GM10847 (cell line): ENCODE results near the gene KNL1.

Source experiments
- POLR2A ChIP-seq: IDR thresholded peaks from 2 replicates; pipeline ENCODE4 v1.6.1; 2011; ENCODE audit not compliant: insufficient read length; ENCODE audit errors: extremely low read depth

Gene KNL1

GRCh38 chr15:40593588-40594428 is at the start of gene KNL1:
Gene KNL1 (plus strand): TSS chr15:40594249. CDS start chr15:40602932, 8,683 bp downstream.
- TF ChIP-seq POLR2A, result peak; percentile 40

DNA sequence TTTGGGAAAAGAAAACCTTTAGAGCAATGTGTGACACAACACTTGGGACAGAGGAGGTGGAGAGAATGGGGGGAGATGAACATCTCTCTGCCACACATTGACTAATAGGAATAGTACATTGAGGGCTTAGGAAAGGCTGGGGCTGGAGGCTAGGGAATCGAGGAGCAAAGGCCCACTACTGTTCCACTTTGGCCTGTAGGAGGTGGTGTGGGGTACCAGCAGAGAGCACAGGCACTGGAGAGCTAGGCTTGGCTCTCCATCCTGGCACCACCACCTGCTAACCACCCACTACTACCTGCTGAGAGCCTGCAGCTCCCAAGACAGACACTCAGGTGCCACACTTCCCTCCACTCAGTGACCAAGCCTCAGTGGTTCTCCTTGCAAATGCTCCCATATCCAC is 48.6 kb upstream of the KNL1 start:
- no peak for TF ChIP-seq POLR2A

DNA sequence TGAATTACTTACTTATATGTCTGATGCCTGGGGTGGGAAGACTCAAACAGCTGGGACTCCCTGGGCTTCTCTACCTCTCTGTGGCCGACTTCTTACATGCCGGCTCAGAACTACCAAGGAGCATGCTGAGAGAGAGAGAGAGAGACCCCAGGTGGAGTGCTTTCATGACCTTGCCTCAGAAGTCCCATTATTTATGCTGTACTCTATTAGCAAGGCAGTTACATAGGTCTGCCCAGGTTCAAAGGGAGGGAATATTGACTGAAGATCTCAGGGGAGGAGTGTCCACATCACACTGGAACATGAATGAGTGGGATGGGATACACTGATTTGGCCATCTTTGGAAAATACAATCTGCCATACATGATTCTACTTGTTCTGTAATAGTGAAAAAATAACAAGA is 45.4 kb upstream of the KNL1 start:
- no peak for TF ChIP-seq POLR2A

- no peak for TF ChIP-seq POLR2A
These were observed 44.2 kb upstream of the KNL1 start for GRCh38 chr15:40549894-40550293.

DNA sequence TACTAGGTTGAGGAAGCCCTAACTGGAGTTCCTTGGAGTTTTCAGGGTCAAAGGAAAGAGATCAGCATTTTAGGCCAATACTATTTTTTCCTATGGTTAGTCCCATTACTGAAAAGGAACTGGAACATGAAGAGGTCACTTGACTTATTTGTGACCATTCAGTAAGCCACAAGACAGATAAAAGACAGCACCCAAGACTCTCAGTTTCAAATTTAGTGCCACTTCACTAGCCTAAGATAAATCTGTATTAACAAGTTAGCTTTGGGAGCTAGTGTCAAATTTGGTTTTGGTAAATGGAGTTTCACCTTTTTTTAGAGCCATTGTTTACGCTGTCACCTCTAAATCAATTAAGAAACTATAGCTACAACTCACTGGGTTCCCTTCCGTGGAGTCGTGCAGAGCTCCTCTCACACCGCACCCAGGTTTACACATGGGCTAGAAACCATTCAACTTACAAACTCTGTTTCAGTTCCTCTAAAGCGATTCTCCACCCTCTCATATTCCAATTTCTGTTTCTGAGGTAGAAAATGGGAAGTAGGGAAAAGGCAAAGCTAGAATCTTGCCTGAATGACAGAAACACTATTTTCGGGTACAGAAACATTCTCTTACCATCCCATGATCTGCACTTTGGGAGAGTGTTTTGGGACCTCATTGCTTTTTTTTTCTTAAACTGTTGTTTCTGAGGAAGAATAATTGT is 43.6 kb upstream of the KNL1 start:
- no peak for TF ChIP-seq POLR2A

DNA sequence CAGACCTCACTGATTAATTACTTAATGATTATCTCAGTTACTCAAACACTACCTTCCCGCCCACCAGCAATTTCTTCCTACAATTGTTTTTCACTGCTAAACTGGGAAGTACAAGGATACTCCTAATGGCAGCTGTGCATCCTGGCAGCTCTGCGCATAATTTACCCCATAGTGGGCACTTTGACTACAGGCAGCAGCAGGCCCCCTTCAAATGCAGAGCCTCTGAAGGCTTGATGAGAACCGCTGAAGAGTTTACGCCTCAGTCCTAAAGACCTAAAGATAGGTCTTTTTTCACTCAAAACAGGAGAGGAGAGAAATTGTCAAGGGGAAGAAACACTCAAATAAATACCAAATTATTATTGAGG is 39.9 kb upstream of the KNL1 start:
- TF ChIP-seq POLR2A, result no peak

- no peak for TF ChIP-seq POLR2A
These were observed 38.2 kb upstream of the KNL1 start for GRCh38 chr15:40555876-40556275.

DNA sequence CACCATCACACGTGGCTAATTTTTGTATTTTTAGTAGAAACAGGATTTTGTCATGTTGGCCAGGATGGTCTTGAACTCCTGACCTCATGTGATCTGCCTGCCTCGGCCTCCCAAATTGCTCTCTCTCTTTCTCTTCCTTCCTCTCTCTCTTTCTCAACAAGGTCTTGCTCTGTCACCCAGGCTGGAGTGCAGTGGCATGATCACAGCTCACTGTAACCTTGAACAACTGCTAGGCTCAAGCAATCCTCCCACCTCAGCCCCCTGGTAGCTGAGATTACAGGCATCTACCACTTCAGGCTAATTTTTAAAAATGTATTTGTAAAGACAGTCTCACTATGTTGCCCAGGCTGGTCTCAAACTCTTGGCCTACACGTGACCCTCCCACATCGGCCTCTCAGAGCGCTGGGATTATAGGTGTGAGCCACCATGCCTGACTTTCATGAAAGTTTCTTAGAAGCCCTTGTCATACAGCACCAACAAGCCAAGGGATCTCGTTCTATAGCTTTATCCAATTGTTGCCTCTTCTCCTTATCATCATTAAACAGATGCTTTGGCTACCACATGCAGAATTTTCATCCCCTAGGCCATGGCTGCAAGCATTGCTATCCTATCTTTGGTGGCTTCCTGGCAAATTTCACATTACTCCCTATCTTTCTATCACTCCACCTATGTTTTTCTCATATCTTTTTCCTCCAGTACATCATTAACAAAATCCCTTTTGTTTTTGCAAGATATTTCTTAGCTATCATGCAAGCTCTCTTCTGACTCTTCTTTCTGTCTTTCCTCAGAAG is 34.9 kb upstream of the KNL1 start:
- TF ChIP-seq POLR2A, result no peak

DNA sequence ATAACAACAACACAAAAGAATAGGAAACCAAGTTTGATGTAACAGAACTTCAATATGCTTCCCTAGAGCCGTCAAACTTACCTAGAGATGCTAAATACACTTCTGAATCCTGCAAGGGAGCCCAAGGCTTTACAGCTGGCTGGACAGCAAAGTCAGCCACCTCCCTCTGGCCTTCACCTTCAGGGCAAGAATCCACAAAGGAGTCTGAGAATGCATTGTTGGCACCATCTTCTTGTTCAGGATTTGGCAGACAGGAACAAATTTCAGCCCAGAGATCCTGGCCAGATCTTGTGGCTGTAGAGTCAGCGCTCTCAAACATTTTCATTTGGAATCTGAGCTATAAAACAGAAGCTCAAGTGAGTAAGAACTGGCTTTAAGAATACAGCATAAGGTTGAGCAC is 31.4 kb upstream of the KNL1 start:
- TF ChIP-seq POLR2A, result no peak

DNA sequence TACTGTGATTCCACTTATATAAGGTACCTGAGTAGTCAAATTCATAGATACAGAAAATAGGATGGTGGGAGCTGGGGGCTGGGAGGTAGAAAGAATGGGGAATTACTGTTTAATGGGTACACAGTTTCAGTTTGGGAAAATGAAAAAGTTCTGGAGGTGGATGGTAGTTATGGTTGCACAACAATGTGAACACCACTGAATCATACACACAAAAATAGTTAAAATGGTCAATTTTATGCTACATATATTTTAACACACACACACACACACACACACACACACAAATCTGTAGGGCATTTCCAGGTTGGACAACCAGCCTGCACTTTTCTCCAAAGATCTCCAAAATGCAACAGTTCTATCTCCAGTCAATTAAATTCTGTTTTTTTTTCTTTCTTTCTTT is 30.6 kb upstream of the KNL1 start:
- no peak for TF ChIP-seq POLR2A

- TF ChIP-seq POLR2A, result peak; percentile 81
These were observed 29.3 kb upstream of the KNL1 start, which contains the start of gene CCDC32 for GRCh38 chr15:40564591-40565332. Gene CCDC32 (minus strand): TSS chr15:40565042. CDS start chr15:40563015, 2,027 bp downstream.

GRCh38 chr15:40565333-40566238 is 28.5 kb upstream of the KNL1 start:
- TF ChIP-seq POLR2A, result no peak

GRCh38 chr15:40567111-40567510 is 26.9 kb upstream of the KNL1 start:
- TF ChIP-seq POLR2A, result no peak
